Measurements from ENCODE around the gene PARD3. TPM values are rescaled to one million over a fixed set of nuclear protein-coding genes. Genes with fewer than 3 reads are reported as not detected.

The PARD3 gene
- total and polyA plus RNA-seq, 3 donors from 2014 or later, result 31.8 to 59.5 (median 49.5) TPM

DNA sequence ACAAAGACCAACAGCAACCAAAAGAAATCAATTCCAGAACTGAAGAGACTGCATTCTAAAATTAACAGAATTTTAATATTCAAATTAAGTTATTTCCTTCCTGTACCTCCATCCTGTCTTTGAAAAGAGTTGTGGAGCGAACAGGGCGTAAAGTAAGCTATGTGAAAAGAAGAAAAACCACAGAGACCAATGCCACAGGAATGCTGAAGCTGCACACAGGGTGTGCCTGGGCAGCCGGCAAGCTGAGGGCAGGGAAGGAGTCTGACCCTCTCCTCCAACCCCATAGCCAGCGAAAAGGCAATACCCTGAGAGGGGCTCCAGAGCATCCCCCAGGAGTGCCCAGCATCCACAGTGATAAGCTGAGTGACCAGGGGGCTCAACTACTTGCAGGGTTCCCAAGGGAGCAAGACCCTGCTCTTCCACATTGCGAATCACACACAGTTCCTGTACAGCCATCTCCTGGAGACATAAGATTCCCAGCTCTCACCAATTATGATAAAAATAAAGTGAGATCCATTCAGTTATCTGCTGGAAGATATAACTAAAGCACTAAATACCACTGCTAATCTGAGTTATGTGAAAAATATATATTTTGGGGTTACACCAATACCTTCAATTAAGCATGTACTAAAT lies 93.8 kb downstream of the PARD3 start:
- TF ChIP-seq, protein P1, sequence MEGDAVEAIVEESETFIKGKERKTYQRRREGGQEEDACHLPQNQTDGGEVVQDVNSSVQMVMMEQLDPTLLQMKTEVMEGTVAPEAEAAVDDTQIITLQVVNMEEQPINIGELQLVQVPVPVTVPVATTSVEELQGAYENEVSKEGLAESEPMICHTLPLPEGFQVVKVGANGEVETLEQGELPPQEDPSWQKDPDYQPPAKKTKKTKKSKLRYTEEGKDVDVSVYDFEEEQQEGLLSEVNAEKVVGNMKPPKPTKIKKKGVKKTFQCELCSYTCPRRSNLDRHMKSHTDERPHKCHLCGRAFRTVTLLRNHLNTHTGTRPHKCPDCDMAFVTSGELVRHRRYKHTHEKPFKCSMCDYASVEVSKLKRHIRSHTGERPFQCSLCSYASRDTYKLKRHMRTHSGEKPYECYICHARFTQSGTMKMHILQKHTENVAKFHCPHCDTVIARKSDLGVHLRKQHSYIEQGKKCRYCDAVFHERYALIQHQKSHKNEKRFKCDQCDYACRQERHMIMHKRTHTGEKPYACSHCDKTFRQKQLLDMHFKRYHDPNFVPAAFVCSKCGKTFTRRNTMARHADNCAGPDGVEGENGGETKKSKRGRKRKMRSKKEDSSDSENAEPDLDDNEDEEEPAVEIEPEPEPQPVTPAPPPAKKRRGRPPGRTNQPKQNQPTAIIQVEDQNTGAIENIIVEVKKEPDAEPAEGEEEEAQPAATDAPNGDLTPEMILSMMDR (IDR thresholded peaks at IDR 0.05), result no peak
- TF ChIP-seq POLR2A (IDR thresholded peaks at IDR 0.05), result no peak
- no peak overlapping the region for H3K27ac ChIP-seq
- intact Hi-C loops (cut with DNase I; ENCODE audit: low total_unique reads), result no loop called here
- peaks cover 5% of the 10 kb centered on the region for H3K4me1 ChIP-seq
- no peak for DNase-seq
- H3K4me3 ChIP-seq, result no peak overlapping the region
- no peaks in the 10 kb centered on the region for H3K9me3 ChIP-seq
- H3K27me3 ChIP-seq, result no peaks in the 10 kb centered on the region
- no peaks in the 10 kb centered on the region for H3K36me3 ChIP-seq (ENCODE audit: low read depth, missing control alignments)
- 72 to 76% methylated on average over 4 to 5 of the region's 5 CpGs for WGBS, 2 donors

DNA sequence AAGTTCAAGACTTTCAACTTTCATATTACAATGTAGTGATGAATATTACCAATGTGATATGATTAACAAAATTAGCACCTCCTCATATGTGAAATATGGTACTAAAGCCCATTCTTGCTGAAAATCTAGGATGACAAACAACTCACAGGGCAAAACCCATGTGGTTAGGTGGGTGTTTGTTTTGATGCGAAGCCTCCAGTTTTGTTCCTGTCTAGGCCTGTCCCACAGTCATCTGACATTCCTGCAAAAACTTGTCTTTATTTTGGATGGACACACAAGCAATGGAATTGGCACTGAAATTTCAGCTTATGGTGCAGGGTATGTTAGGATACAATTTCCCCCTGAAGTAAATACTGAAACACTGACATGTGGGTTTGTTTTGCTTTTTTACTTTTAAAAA lies 95.3 kb downstream of the PARD3 start:
- 82 to 91% methylated on average over 1 of the region's 1 CpG for WGBS, 2 donors
- TF ChIP-seq, protein P1 (IDR thresholded peaks at IDR 0.05), result no peak
- TF ChIP-seq POLR2A (IDR thresholded peaks at IDR 0.05), result no peak
- H3K27me3 ChIP-seq, result no peaks in the 10 kb centered on the region
- peaks cover 5% of the 10 kb centered on the region for H3K4me1 ChIP-seq
- no peaks in the 10 kb centered on the region for H3K9me3 ChIP-seq
- no peaks in the 10 kb centered on the region for H3K36me3 ChIP-seq (ENCODE audit: low read depth, missing control alignments)
- no peak for DNase-seq
- H3K4me3 ChIP-seq, result no peak overlapping the region
- intact Hi-C loops (cut with DNase I; ENCODE audit: low total_unique reads), result no loop called here
- no peak overlapping the region for H3K27ac ChIP-seq

DNA sequence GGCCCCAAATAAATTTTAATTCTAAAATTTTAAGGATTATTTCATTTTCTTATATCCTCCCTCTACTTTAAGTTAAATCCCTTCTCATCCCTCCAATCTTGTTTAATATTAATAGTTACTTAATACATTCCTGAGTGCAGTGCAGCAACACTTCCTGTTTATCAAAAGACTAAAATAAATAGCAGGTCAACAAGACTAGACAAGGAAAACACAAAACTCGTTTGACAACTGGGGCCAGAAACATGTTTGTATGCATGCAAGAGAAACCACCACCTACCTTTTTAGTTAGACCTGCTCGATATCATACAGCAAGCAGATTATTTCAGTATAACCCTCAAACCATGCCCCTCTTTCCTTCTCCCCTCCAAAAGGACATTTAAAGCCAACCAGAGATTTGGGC lies 95.8 kb downstream of the PARD3 start:
- H3K4me3 ChIP-seq, result no peak overlapping the region
- peaks cover 5% of the 10 kb centered on the region for H3K4me1 ChIP-seq
- 62 to 67% methylated on average over 2 of the region's 2 CpGs for WGBS, 2 donors
- intact Hi-C loops (cut with DNase I; ENCODE audit: low total_unique reads), result no loop called here
- H3K9me3 ChIP-seq, result no peaks in the 10 kb centered on the region
- no peaks in the 10 kb centered on the region for H3K36me3 ChIP-seq (ENCODE audit: low read depth, missing control alignments)
- no peaks in the 10 kb centered on the region for H3K27me3 ChIP-seq
- no peak for DNase-seq
- no peak overlapping the region for H3K27ac ChIP-seq
- no peak for TF ChIP-seq POLR2A (IDR thresholded peaks at IDR 0.05)
- TF ChIP-seq, protein P1 (IDR thresholded peaks at IDR 0.05), result no peak

DNA sequence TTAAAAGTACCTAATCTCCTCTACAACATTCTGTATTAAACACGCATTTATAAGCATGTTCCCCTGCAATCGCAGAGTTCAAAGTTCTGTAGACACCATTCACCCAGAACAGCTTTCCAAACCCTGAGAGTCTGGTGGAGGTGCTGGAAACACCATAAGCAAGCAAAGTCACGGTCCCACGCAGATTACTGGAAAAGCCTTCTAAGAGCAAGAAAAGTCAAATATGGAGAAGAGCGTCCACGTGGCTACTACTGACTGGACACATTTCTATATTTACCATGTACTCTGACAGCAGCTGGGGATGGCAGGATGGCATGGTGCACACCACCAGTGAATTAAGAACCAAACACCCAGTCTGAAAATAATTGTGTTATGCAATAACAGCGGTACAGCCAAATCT lies 97.7 kb downstream of the PARD3 start:
- Histone ChIP-seq H3K4me1 (peaks cover 5% of the 10 kb centered on the region), H3K27ac (no peak overlapping the region), H3K4me3 (no peak overlapping the region), H3K27me3 (no peaks in the 10 kb centered on the region), H3K9me3 (no peaks in the 10 kb centered on the region), H3K36me3 (ENCODE audit: low read depth, missing control alignments) (no peaks in the 10 kb centered on the region)
- no peak for DNase-seq
- TF ChIP-seq, protein P1 (IDR thresholded peaks at IDR 0.05), result no peak
- TF ChIP-seq POLR2A (IDR thresholded peaks at IDR 0.05), result no peak
- 93 to 94% methylated on average over 7 of the region's 7 CpGs for WGBS, 2 donors
- intact Hi-C loops (cut with DNase I; ENCODE audit: low total_unique reads), result no loop called here

DNA sequence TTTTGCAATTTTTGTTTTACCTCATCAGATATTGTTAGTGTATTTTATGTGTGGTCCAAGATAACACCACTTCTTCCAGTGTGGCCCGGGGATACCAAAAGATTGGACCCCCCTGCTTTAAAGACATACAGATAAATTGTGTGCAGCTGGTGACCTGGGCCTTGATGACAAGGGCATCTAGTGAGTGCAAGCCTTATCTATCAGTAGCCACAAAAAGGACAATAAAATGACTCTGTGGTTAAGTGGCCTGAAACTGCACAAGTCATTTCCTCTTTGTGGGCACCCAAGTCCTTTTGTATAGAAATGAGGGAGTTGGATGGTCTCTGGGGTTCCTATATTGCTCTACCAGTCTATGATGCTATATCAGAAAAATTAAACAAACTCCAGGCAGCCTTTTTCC lies 98.1 kb downstream of the PARD3 start:
- TF ChIP-seq, protein P1 (IDR thresholded peaks at IDR 0.05), result no peak
- no peak for TF ChIP-seq POLR2A (IDR thresholded peaks at IDR 0.05)
- WGBS, 2 donors, result 50 to 57% methylated on average over 1 of the region's 1 CpG
- intact Hi-C loops (cut with DNase I; ENCODE audit: low total_unique reads), result no loop called here
- Histone ChIP-seq H3K9me3 (no peaks in the 10 kb centered on the region), H3K27me3 (no peaks in the 10 kb centered on the region), H3K36me3 (ENCODE audit: low read depth, missing control alignments) (no peaks in the 10 kb centered on the region), H3K4me1 (peaks cover 7% of the 10 kb centered on the region), H3K4me3 (no peak overlapping the region), H3K27ac (no peak overlapping the region)
- DNase-seq, result no peak
